Measurements from ENCODE around the gene LRBA. TPM values are rescaled to one million over a fixed set of nuclear protein-coding genes. Genes with fewer than 3 reads are reported as not detected.

LRBA gene
- total and polyA plus RNA-seq, 9 of the 15 experiments (the other 6 are each of a cell fraction or from before 2014, with no cell fraction given) = 24.2 to 88.7 (median 59.7) TPM

- 63% methylated on average over 8 of the region's 13 CpGs for WGBS (ENCODE audit: insufficient coverage, low coverage, missing lambda C conversion rate)
- Histone ChIP-seq H4K20me1 (replicated peaks; ENCODE audit: control insufficient read depth, insufficient read depth, low read length) (no peaks in the 10 kb centered on the region), H3K27ac (ENCODE audit: extremely low read depth, low read depth, low read length) (no peak overlapping the region), H3K9ac (ENCODE audit: insufficient read depth in 1 of 2, low read depth in 2 of 2, low read length in 2 of 2) (no peak overlapping the region), H2AFZ (ENCODE audit: low read depth, low read length) (no peak overlapping the region), H3K4me3 (no peak overlapping the region), H3K4me2 (ENCODE audit: insufficient read depth, low read length) (no peak overlapping the region), H3K79me2 (ENCODE audit: control insufficient read depth, insufficient read depth, low read length) (no peaks in the 10 kb centered on the region), H3K9me1 (ENCODE audit: control insufficient read depth, insufficient read depth, low read length) (no peaks in the 10 kb centered on the region), H3K4me1 (replicated peaks in 1 of 2; ENCODE audit: control insufficient read depth in 2 of 2, insufficient read depth in 2 of 2, low read length in 2 of 2) (no peaks in the 10 kb centered on the region; a peak in 1 of 5 replicates), H3K36me3 (ENCODE audit: control insufficient read depth, insufficient read depth, low read length) (no peaks in the 10 kb centered on the region), H3K27me3 (ENCODE audit: control insufficient read depth in 2 of 2, insufficient read depth in 2 of 2, low read length in 2 of 2) (no peaks in the 10 kb centered on the region), H3K9me3 (replicated peaks; ENCODE audit: control insufficient read depth, insufficient read depth, low read depth, low read length) (no peaks in the 10 kb centered on the region)
- intact Hi-C loops (cut with micrococcal nuclease) = loop anchor here (5.0 kb wide), 3 partner anchors 77 to 752 kb away; no protein-coding TSS in a partner anchor
- ChIA-PET CTCF (ENCODE audit: low intra/inter-chr PET ratio) (no interaction called here), POLR2A (no interaction called here)
- TF ChIP-seq CGGBP1 (CRISPR knock-in tag; IDR thresholded peaks at IDR 0.05) (no peak), ZNF398 (CRISPR knock-in tag; IDR thresholded peaks at IDR 0.05) (no peak), ILK (tag; IDR thresholded peaks at IDR 0.05; ENCODE audit: borderline replicate concordance, low read depth) (no peak), ZNF311 (CRISPR knock-in tag; IDR thresholded peaks at IDR 0.05) (no peak), ZNF3 (CRISPR knock-in tag; IDR thresholded peaks at IDR 0.05) (no peak), USF2 (CRISPR knock-in tag; IDR thresholded peaks at IDR 0.05) (no peak), MIER1 (IDR thresholded peaks at IDR 0.05; ENCODE audit: low read depth) (no peak), PATZ1 (CRISPR knock-in tag; IDR thresholded peaks at IDR 0.05; ENCODE audit: borderline replicate concordance) (no peak), MNT (conservative IDR thresholded peaks at IDR 0.05) (no peak), FOXA3 (CRISPR knock-in tag; conservative IDR thresholded peaks at IDR 0.05 in 1 of 2, IDR thresholded peaks at IDR 0.05 in 1 of 2) (no peak)
- no TSS peak for BruUV-seq (replicated peaks)
- in situ Hi-C loops (cut with MboI) = no loop called here
- DNase-seq (ENCODE audit: extremely low read depth in 1 of 4, low spot score in 3 of 4) (no peak), FAIRE-seq (no peak), ATAC-seq (no peak)
Observed at GRCh38 chr4:151049430-151049884, 34.4 kb upstream of the LRBA start.

All from K562 (cell line).